MM.1S (cell line): ENCODE measurements around the gene KLHL12.

Source experiments
- DNase-seq: peaks from one replicate; pipeline ENCODE4 v3.0.0-alpha.2; 2015
- H2AFZ ChIP-seq: fragments of 300-600 bp; sonication (generic); 2 replicates; pipeline ENCODE4 v1.6.0; 2016; ENCODE audit warnings: antibody characterized with exemption, low read length
- H3F3A ChIP-seq: fragments of 300-600 bp; sonication (generic); 2 replicates; pipeline ENCODE4 v1.6.1; 2016; ENCODE audit warnings: mild to moderate bottlenecking, antibody characterized with exemption, low read length, moderate library complexity, mixed read lengths; ENCODE audit not compliant: insufficient read depth
- H3K27ac ChIP-seq: fragments of 300-600 bp; sonication (generic); 2 replicates; pipeline ENCODE4 v1.5.1; 2016; ENCODE audit warnings: mild to moderate bottlenecking, low read length
- H3K27me3 ChIP-seq: fragments of 300-600 bp; sonication (generic); replicated peaks from 2 replicates; pipeline ENCODE4 v1.6.0; 2016; ENCODE audit warnings: low read length; ENCODE audit not compliant: insufficient read depth
- H3K36me3 ChIP-seq: fragments of 300-600 bp; sonication (generic); replicated peaks from 2 replicates; pipeline ENCODE4 v1.6.1; 2016; ENCODE audit warnings: mild to moderate bottlenecking, low read length, mixed read lengths; ENCODE audit not compliant: insufficient read depth
- H3K4me1 ChIP-seq: fragments of 300-600 bp; sonication (generic); 2 replicates; pipeline ENCODE4 v1.6.1; 2016; ENCODE audit warnings: low read length, mixed read lengths
- H3K4me2 ChIP-seq: fragments of 300-600 bp; sonication (generic); 2 replicates; pipeline ENCODE4 v1.6.0; 2016; ENCODE audit warnings: low read depth, low read length
- H3K4me3 ChIP-seq: fragments of 300-600 bp; sonication (generic); 2 replicates; pipeline ENCODE4 v1.5.1; 2016; ENCODE audit warnings: low read length, mixed read lengths
- H3K79me2 ChIP-seq: fragments of 300-600 bp; sonication (generic); 2 replicates; pipeline ENCODE4 v1.6.1; 2016; ENCODE audit warnings: mixed run types, low read length, mixed read lengths
- H3K9ac ChIP-seq: fragments of 300-600 bp; sonication (generic); 2 replicates; pipeline ENCODE4 v1.6.1; 2016; ENCODE audit warnings: low read length, mixed read lengths
- H3K9me2 ChIP-seq: fragments of 300-600 bp; sonication (generic); replicated peaks from 2 replicates; pipeline ENCODE4 v1.6.1; 2016; ENCODE audit warnings: mild to moderate bottlenecking, low read length, mixed read lengths; ENCODE audit not compliant: insufficient read depth
- H3K9me3 ChIP-seq: fragments of 300-600 bp; sonication (generic); replicated peaks from 2 replicates; pipeline ENCODE4 v1.6.1; 2016; ENCODE audit warnings: mild to moderate bottlenecking, low read length, mixed read lengths; ENCODE audit not compliant: insufficient read depth
- H4K20me1 ChIP-seq: fragments of 300-600 bp; sonication (generic); 2 replicates; pipeline ENCODE4 v1.6.1; 2016; ENCODE audit warnings: mild to moderate bottlenecking, low read length, moderate library complexity, mixed read lengths; ENCODE audit not compliant: insufficient read depth
- EZH2 ChIP-seq: fragments of 300-600 bp; sonication (generic); optimal IDR thresholded peaks from 2 replicates; pipeline ENCODE3; 2017; ENCODE audit warnings: low read depth, mild to moderate bottlenecking, antibody characterized with exemption, low read length, mixed read lengths
- EZH2phosphoT487 ChIP-seq: fragments of 300-600 bp; sonication (generic); IDR thresholded peaks from 2 replicates; pipeline ENCODE4 v1.6.1; 2018; ENCODE audit warnings: antibody characterized with exemption, low read length
- TF ChIP-seq, protein P1 (sequence below): fragments of 300-600 bp; sonication (generic); IDR thresholded peaks from 2 replicates; pipeline ENCODE4 v1.5.1; 2016; ENCODE audit warnings: antibody characterized with exemption, low read length, mixed read lengths

Gene KLHL12

GRCh38 chr1:202934755-202935154 lies 7.7 kb upstream of the KLHL12 start:
- no peaks in the 10 kb centered on the region for H3K4me1 ChIP-seq
- H3K4me3 ChIP-seq = no peak overlapping the region
- H3K9me2 ChIP-seq = no peaks in the 10 kb centered on the region
- no peak for DNase-seq
- H3K4me2 ChIP-seq = no peak overlapping the region
- no peak overlapping the region for H3K27ac ChIP-seq
- no peaks in the 10 kb centered on the region for H4K20me1 ChIP-seq
- H3K79me2 ChIP-seq = no peaks in the 10 kb centered on the region
- no peak overlapping the region for H2AFZ ChIP-seq
- no peaks in the 10 kb centered on the region for H3K36me3 ChIP-seq
- H3K9ac ChIP-seq = no peak overlapping the region
- H3K27me3 ChIP-seq = peaks cover 10% of the 10 kb centered on the region; the same call in 1 of the 2 replicates
- H3K9me3 ChIP-seq = no peaks in the 10 kb centered on the region
- H3F3A ChIP-seq = no peaks in the 10 kb centered on the region
- TF ChIP-seq EZH2phosphoT487 = no peak
- TF ChIP-seq EZH2 = no peak
- TF ChIP-seq, protein P1, sequence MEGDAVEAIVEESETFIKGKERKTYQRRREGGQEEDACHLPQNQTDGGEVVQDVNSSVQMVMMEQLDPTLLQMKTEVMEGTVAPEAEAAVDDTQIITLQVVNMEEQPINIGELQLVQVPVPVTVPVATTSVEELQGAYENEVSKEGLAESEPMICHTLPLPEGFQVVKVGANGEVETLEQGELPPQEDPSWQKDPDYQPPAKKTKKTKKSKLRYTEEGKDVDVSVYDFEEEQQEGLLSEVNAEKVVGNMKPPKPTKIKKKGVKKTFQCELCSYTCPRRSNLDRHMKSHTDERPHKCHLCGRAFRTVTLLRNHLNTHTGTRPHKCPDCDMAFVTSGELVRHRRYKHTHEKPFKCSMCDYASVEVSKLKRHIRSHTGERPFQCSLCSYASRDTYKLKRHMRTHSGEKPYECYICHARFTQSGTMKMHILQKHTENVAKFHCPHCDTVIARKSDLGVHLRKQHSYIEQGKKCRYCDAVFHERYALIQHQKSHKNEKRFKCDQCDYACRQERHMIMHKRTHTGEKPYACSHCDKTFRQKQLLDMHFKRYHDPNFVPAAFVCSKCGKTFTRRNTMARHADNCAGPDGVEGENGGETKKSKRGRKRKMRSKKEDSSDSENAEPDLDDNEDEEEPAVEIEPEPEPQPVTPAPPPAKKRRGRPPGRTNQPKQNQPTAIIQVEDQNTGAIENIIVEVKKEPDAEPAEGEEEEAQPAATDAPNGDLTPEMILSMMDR = no peak

GRCh38 chr1:202932476-202932875 lies 5.4 kb upstream of the KLHL12 start:
- H3K27me3 ChIP-seq = peaks cover 15% of the 10 kb centered on the region
- no peaks in the 10 kb centered on the region for H3K9me3 ChIP-seq
- no peak for DNase-seq
- H3K9me2 ChIP-seq = no peaks in the 10 kb centered on the region
- H3K27ac ChIP-seq = no peak overlapping the region
- no peak overlapping the region for H3K4me2 ChIP-seq
- no peak overlapping the region for H3K9ac ChIP-seq
- no peaks in the 10 kb centered on the region for H3K79me2 ChIP-seq
- H3K36me3 ChIP-seq = no peaks in the 10 kb centered on the region
- no peaks in the 10 kb centered on the region for H3K4me1 ChIP-seq
- no peak for TF ChIP-seq EZH2
- TF ChIP-seq, protein P1 = no peak
- TF ChIP-seq EZH2phosphoT487 = no peak
- no peak overlapping the region for H2AFZ ChIP-seq
- H3F3A ChIP-seq = no peaks in the 10 kb centered on the region
- H3K4me3 ChIP-seq = no peak overlapping the region
- H4K20me1 ChIP-seq = no peaks in the 10 kb centered on the region

GRCh38 chr1:202923533-202923932 lies 3.5 kb downstream of the KLHL12 start:
- Histone ChIP-seq H4K20me1 (no peaks in the 10 kb centered on the region), H2AFZ (no peak overlapping the region), H3K36me3 (peaks cover 11% of the 10 kb centered on the region), H3K27me3 (no peaks in the 10 kb centered on the region), H3F3A (peaks cover 9% of the 10 kb centered on the region; the same call in 1 of the 2 replicates), H3K9me2 (no peaks in the 10 kb centered on the region), H3K4me1 (0 out of 2 replicates have a peak, but pooled peaks cover 3% of the 10 kb centered on the region), H3K4me2 (no peak overlapping the region), H3K4me3 (no peak overlapping the region), H3K79me2 (peaks cover 30% of the 10 kb centered on the region), H3K9me3 (no peaks in the 10 kb centered on the region), H3K27ac (no peak overlapping the region), H3K9ac (no peak overlapping the region)
- TF ChIP-seq EZH2phosphoT487 (no peak), EZH2 (no peak)
- TF ChIP-seq, protein P1 = no peak
- DNase-seq = no peak
